MCF 10A (cell line): ENCODE results near the gene PDLIM7. TPM values are rescaled to one million over a fixed set of nuclear protein-coding genes. Genes with fewer than 3 reads are reported as not detected.

Experiments
- BruUV-seq: library from RNA; stranded (reverse); fragments of 400-500 nt; replicated peaks from 2 replicates; lab custom pipeline; 2021; lab: Mats Ljungman, UMichigan
- CTCF ChIA-PET: fragments of 300-600 bp; sonication (Branson Sonifier 250); formaldehyde crosslinking; extraction: SDS; loops from one replicate; lab custom pipeline; 2021; ENCODE audit warnings: antibody characterized with exemption, inconsistent platforms; lab: Yijun Ruan, JAX
- POLR2A ChIA-PET: fragments of 300-600, 350-650 bp; sonication (Branson Sonifier 250); formaldehyde crosslinking; extraction: SDS; loops from one replicate; lab custom pipeline; 2020; ENCODE audit warnings: antibody characterized with exemption, inconsistent platforms; lab: Yijun Ruan, JAX
- DNase-seq: peaks from one replicate; pipeline ENCODE4 v3.0.0-alpha.2; 2018; ENCODE audit not compliant: unreplicated experiment
- H3K27ac Mint-ChIP-seq: one replicate; pipeline ENCODE4 v1.8.0; 2022; ENCODE audit warnings: mild to moderate bottlenecking, low read depth, mixed read lengths; ENCODE audit not compliant: unreplicated experiment
- H3K27me3 Mint-ChIP-seq: one replicate; pipeline ENCODE4 v1.8.0; 2022; ENCODE audit warnings: mixed read lengths; ENCODE audit not compliant: insufficient read depth, unreplicated experiment
- H3K36me3 Mint-ChIP-seq: one replicate; pipeline ENCODE4 v1.8.0; 2022; ENCODE audit warnings: mild to moderate bottlenecking, moderate library complexity, mixed read lengths; ENCODE audit not compliant: insufficient read depth, unreplicated experiment
- H3K4me1 Mint-ChIP-seq: one replicate; pipeline ENCODE4 v1.8.0; 2022; ENCODE audit warnings: mixed read lengths; ENCODE audit not compliant: insufficient read depth, unreplicated experiment
- H3K4me3 Mint-ChIP-seq: one replicate; pipeline ENCODE4 v1.8.0; 2022; ENCODE audit warnings: mild to moderate bottlenecking, moderate library complexity, mixed read lengths; ENCODE audit not compliant: unreplicated experiment
- H3K9me3 Mint-ChIP-seq: one replicate; pipeline ENCODE4 v1.8.0; 2022; ENCODE audit warnings: mixed read lengths; ENCODE audit not compliant: unreplicated experiment
- intact Hi-C: fragments of 100-400 bp; cut with micrococcal nuclease; formaldehyde crosslinking; loops from 2 replicates; pipeline ENCODE4 v1.14.1; 2022
- total RNA-seq: library from RNA; stranded (reverse); gene quantifications from 2 replicates; pipeline ENCODE4 v1.2.3, GENCODE V29; 2022
- TF ChIP-seq, protein P1 (sequence below): fragments of 200-600 bp; IDR thresholded peaks from one replicate; pipeline ENCODE4 v1.8.0; 2022; ENCODE audit warnings: antibody characterized with exemption, mild to moderate bottlenecking; ENCODE audit not compliant: unreplicated experiment

Gene PDLIM7
- total RNA-seq, 1 experiment from 2014 or later = 257 TPM

DNA sequence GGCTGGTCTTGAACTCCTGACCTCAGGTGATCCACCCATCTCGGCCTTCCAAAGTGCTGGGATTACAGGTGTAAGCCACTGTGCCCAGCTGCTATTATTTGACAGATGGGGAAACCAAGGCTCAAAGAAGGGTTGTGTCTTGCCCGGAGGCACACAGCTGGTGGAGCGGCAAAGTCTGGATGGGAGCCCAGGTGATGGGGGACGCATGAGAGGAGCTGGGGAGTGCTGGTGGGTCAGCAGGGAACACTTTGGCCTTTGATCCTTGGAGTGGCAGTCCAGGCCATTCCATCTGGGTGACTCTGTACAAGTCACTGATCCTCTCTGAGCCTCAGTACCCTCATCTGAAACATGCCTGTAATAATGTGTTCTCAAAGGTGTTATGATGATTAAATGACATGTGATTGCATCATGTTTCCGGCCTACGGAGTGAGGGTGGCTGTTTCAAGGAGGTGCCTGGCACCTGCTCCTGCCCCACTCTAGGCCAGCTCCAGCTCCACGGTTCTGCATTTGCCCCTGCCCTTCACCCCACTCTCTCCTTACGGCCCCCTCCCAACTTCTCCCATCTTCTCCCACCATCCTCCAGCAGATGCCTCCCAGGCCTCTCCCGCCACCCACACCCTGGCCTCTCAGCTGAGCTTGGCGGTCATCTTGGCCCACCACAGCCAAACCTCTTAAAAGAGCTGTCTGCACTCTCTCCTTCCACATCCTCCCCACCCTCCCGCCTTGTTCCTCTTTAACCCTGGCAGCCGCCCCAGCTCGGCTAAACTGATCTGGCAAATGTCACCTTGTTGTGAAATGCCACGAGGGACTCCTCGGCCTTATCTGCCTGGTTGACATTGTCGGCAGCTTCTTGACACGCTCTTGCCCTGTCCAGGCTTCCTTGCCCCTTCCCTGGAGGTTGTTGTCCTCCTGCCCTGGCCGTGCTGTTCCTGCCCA lies 18.4 kb downstream of the PDLIM7 start:
- POLR2A ChIA-PET = interaction anchor here (1.2 to 3.0 kb wide), 3 partner anchors 14 to 18 kb away, joined by 4 to 18 read pairs (median 5); partner anchors contain the start of gene PDLIM7
- no peaks in the 10 kb centered on the region for H3K9me3 Mint-ChIP-seq
- H3K4me3 Mint-ChIP-seq = no peak overlapping the region
- H3K27ac Mint-ChIP-seq = peak overlapping the region; percentile 87
- peaks cover 47% of the 10 kb centered on the region for H3K4me1 Mint-ChIP-seq
- DNase-seq = peak; percentile 71
- BruUV-seq = TSS peak; percentile 71
- CTCF ChIA-PET = interaction anchor here (0.9 to 3.9 kb wide), 9 partner anchors 9 to 129 kb away, joined by 3 to 23 read pairs (median 4); no protein-coding TSS in a partner anchor
- H3K36me3 Mint-ChIP-seq = peaks cover 11% of the 10 kb centered on the region
- H3K27me3 Mint-ChIP-seq = no peaks in the 10 kb centered on the region
- intact Hi-C loops = loop anchor here (2.0 kb wide), 1 partner anchor 18 kb away; the partner anchor contains the start of gene PDLIM7
- TF ChIP-seq, protein P1, sequence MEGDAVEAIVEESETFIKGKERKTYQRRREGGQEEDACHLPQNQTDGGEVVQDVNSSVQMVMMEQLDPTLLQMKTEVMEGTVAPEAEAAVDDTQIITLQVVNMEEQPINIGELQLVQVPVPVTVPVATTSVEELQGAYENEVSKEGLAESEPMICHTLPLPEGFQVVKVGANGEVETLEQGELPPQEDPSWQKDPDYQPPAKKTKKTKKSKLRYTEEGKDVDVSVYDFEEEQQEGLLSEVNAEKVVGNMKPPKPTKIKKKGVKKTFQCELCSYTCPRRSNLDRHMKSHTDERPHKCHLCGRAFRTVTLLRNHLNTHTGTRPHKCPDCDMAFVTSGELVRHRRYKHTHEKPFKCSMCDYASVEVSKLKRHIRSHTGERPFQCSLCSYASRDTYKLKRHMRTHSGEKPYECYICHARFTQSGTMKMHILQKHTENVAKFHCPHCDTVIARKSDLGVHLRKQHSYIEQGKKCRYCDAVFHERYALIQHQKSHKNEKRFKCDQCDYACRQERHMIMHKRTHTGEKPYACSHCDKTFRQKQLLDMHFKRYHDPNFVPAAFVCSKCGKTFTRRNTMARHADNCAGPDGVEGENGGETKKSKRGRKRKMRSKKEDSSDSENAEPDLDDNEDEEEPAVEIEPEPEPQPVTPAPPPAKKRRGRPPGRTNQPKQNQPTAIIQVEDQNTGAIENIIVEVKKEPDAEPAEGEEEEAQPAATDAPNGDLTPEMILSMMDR = no peak

DNA sequence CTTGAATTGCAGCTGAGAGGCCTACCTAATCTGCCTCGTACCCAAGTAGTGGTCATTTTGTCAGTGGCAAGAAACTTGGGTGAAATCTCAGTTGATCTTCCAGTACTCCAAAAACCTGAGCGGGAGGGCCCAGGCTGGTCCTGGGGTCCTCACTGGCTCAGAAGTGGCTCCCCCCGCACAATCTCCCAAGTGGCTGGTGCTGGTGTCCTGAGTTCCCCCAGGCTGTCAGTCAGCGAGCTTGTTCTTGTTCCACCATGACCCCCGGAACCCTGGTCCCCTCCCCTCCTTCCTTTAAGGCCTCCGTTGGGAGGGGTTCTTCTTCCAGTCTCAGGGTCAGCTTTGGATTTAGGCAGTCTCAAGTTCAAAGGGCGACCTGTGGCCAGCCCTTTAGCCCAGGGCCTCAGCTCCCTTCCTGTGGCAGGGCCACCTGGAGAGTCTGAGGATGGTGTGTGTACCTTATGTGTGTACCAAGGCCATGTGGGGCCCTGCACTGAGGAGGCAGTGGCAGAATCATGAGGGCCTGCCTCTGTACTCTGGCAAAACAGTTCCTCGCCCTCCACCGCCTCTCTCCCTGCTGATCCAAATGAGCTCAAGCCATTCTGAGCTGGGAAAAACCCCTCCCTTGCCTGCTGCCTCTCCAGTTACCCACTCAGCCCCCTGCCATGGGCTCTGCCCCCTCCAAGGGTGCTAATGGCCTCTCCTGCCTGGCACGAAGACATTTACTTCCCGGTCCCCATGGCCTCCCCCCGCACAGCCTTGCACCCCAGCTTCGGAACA lies 19.5 kb downstream of the PDLIM7 start:
- no peak for DNase-seq
- H3K4me3 Mint-ChIP-seq = no peak overlapping the region
- TF ChIP-seq, protein P1 = no peak
- no peaks in the 10 kb centered on the region for H3K27me3 Mint-ChIP-seq
- intact Hi-C loops = loop anchor here (2.0 kb wide), 1 partner anchor 19 kb away; the partner anchor contains the start of gene PDLIM7
- CTCF ChIA-PET = interaction anchor here (0.5 to 3.9 kb wide), 12 partner anchors 10 to 168 kb away, joined by 3 to 23 read pairs (median 4); no protein-coding TSS in a partner anchor
- no TSS peak for BruUV-seq
- H3K36me3 Mint-ChIP-seq = peaks cover 10% of the 10 kb centered on the region
- POLR2A ChIA-PET = interaction anchor here (0.6 to 3.0 kb wide), 10 partner anchors 8 to 428 kb away, joined by 3 to 18 read pairs (median 4); partner anchors contain the start of genes GRK6 and PDLIM7
- H3K27ac Mint-ChIP-seq = peak overlapping the region; percentile 87
- H3K9me3 Mint-ChIP-seq = no peaks in the 10 kb centered on the region
- H3K4me1 Mint-ChIP-seq = peaks cover 45% of the 10 kb centered on the region

DNA sequence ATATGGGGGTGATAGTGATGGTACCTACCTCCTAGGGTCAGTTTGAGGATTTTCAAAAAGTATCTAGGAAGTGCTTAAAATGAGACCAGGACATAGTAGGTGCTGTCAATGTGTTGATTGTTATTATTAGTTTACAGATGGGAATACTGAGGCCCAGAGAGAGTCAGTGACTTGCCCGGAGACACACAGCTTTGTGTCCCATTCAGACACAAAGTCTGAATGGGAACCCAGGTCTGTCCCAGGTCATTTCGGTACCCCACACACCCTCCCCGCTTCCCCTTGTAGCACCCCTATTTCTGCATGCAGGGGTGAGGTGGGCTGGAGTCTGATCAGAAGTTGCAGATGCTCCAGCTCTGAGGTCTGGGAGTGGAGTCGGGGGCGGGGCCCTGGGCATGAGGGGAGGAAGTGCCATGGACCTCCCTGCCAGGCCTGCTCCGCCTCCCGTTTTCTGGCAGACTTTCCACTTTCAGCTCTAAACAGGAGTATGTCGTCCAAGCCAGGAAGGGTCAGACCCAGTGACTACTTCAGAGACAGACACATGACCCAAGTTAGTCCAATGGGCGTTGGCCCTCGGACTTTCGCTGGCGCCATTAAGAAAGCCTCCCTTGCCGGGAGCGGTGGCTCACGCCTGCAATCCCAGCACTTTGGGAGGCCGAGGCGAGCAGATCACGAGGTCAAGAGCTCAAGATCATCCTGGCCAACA lies 20.7 kb downstream of the PDLIM7 start:
- POLR2A ChIA-PET = interaction anchor here (0.6 to 3.0 kb wide), 6 partner anchors 9 to 236 kb away, joined by 3 to 18 read pairs (median 4); partner anchors contain the start of genes GRK6 and PDLIM7
- Mint-ChIP-seq H3K9me3 (no peaks in the 10 kb centered on the region), H3K36me3 (peaks cover 10% of the 10 kb centered on the region), H3K4me3 (no peak overlapping the region), H3K4me1 (peaks cover 44% of the 10 kb centered on the region), H3K27ac (no peak overlapping the region), H3K27me3 (no peaks in the 10 kb centered on the region)
- TF ChIP-seq, protein P1 = no peak
- no TSS peak for BruUV-seq
- CTCF ChIA-PET = interaction anchor here (0.6 to 3.9 kb wide), 6 partner anchors 13 to 87 kb away, joined by 3 to 23 read pairs (median 8); no protein-coding TSS in a partner anchor
- intact Hi-C loops = no loop called here
- no peak for DNase-seq
